ENCODE data around the gene SMG1.
"Not testable (repeated sequence)": the region's sequence is repeated elsewhere in the genome, so short reads cannot be mapped to it uniquely, and the experiment has no call there.

Gene SMG1

DNA sequence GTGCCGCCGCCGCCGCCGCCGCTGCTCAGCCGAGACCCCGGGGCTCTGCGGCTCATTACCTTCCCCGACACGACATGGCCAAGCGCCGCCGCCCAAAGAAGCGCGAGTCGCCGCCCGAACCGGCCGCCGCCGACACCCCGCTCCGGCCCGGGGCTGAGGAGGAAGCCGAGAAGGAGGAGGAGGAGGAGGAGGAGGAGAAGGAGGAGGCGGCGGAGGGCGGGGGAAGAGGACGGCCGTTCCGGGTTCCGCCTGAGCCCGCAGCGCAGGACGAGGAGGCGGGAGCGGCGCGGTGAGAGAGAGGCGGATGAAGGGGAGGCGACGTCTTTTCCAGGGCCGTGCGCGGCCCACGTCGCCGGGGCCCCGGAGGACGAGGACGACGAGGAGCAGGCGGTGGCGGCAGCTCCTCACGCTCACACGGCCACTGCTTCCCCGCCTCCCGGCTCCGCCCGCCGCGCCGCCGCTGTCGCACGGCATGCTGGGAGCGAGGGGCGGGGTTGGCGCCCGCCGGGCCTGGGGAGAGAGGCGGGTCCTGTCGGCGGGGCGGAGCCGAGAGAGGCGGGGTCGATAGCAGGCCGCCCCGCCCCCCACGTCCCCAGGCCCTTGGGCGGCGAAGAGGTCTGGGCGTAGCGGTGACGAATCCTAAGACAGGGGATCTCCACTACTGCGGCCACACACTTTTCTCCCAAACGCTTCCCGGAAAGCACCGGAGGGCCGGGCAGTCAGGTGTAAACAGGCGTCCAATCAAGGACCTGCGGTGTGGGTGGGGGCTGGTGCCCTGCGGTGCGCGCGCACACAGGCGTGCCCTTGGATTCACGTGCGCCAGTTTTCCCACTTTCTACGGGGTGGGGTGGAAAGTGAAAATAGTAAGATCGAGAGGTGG lies at the start of gene SMG1:
TSS of gene SMG1 (minus strand) at position 423 of the 880 bp plus-strand sequence. CDS start at position 56, 367 bp downstream.
- POLR2A ChIA-PET = interaction anchor here (0.6 to 1.9 kb wide), 5 partner anchors 125 to 1974 kb away, joined by 4 to 6 read pairs (median 5); partner anchors contain the start of genes ARL6IP1, COQ7, DCUN1D3 and LYRM1
- H3K4me1 ChIP-seq (ENCODE audit: control insufficient read depth, insufficient read depth, low read length); H3K36me3 ChIP-seq (ENCODE audit: control insufficient read depth in 2 of 2, insufficient read depth in 1 of 2, low read length in 2 of 2); H3K9me3 ChIP-seq (ENCODE audit: control insufficient read depth, insufficient read depth, low read depth, low read length): not testable (repeated sequence)
- CTCF ChIA-PET = interaction anchor here (0.7 kb wide), 1 partner anchor 17 kb away, joined by 3 read pairs; no protein-coding TSS in a partner anchor
- H3K4me3 ChIP-seq (ENCODE audit: low read depth, low read length) = peak within 1 kb of the TSS; percentile 73
- peak within 1 kb of the TSS; percentile 80 for H3K27ac ChIP-seq (ENCODE audit: extremely low read depth, low read depth, low read length)
- TF ChIP-seq ZIC2 (tag by site-specific recombination; IDR thresholded peaks at IDR 0.05) (0 out of 2 replicates have a peak, but pooled peaks have one; percentile 10), ZEB2 (tag by site-specific recombination; IDR thresholded peaks at IDR 0.05) (peak; percentile 77), KLF1 (tag by site-specific recombination; IDR thresholded peaks at IDR 0.05) (peak; percentile 54), ZSCAN30 (tag by site-specific recombination; IDR thresholded peaks at IDR 0.05) (0 out of 2 replicates have a peak, but pooled peaks have one; percentile 23), GLIS1 (tag by site-specific recombination; IDR thresholded peaks at IDR 0.05) (0 out of 2 replicates have a peak, but pooled peaks have one; percentile 12), KLF8 (tag by site-specific recombination; IDR thresholded peaks at IDR 0.05) (peak; percentile 62), SP3 (tag by site-specific recombination; IDR thresholded peaks at IDR 0.05) (peak; percentile 42), KLF10 (tag by site-specific recombination; IDR thresholded peaks at IDR 0.05) (peak; percentile 90), EGR2 (tag by site-specific recombination; IDR thresholded peaks at IDR 0.05; ENCODE audit: low read depth) (peak; percentile 49; the same call in 1 of the 2 replicates), SP2 (tag by site-specific recombination; IDR thresholded peaks at IDR 0.05) (peak; percentile 58), ZBTB20 (tag by site-specific recombination; IDR thresholded peaks at IDR 0.05) (peak; percentile 82), GLIS2 (tag by site-specific recombination; IDR thresholded peaks at IDR 0.05) (peak; percentile 50), ZXDB (tag by site-specific recombination; IDR thresholded peaks at IDR 0.05) (peak; percentile 76; the same call in 1 of the 2 replicates), IKZF3 (tag by site-specific recombination; IDR thresholded peaks at IDR 0.05) (peak; percentile 97), ZFHX2 (tag by site-specific recombination; conservative IDR thresholded peaks at IDR 0.05) (peak; percentile 25; the same call in 1 of the 2 replicates), PRDM1 (tag by site-specific recombination; IDR thresholded peaks at IDR 0.05) (peak; percentile 97), KLF7 (tag by site-specific recombination; IDR thresholded peaks at IDR 0.05; ENCODE audit: borderline replicate concordance) (peak; percentile 50; the same call in 1 of the 2 replicates), KLF9 (tag by site-specific recombination; IDR thresholded peaks at IDR 0.05; ENCODE audit: low read depth) (peak; percentile 43; the same call in 1 of the 2 replicates)
- TF ChIP-seq, protein P1, sequence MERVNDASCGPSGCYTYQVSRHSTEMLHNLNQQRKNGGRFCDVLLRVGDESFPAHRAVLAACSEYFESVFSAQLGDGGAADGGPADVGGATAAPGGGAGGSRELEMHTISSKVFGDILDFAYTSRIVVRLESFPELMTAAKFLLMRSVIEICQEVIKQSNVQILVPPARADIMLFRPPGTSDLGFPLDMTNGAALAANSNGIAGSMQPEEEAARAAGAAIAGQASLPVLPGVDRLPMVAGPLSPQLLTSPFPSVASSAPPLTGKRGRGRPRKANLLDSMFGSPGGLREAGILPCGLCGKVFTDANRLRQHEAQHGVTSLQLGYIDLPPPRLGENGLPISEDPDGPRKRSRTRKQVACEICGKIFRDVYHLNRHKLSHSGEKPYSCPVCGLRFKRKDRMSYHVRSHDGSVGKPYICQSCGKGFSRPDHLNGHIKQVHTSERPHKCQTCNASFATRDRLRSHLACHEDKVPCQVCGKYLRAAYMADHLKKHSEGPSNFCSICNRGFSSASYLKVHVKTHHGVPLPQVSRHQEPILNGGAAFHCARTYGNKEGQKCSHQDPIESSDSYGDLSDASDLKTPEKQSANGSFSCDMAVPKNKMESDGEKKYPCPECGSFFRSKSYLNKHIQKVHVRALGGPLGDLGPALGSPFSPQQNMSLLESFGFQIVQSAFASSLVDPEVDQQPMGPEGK (tag by site-specific recombination; IDR thresholded peaks at IDR 0.05) = peak; percentile 67; the same call in 1 of the 2 replicates
- TF ChIP-seq, protein P2, sequence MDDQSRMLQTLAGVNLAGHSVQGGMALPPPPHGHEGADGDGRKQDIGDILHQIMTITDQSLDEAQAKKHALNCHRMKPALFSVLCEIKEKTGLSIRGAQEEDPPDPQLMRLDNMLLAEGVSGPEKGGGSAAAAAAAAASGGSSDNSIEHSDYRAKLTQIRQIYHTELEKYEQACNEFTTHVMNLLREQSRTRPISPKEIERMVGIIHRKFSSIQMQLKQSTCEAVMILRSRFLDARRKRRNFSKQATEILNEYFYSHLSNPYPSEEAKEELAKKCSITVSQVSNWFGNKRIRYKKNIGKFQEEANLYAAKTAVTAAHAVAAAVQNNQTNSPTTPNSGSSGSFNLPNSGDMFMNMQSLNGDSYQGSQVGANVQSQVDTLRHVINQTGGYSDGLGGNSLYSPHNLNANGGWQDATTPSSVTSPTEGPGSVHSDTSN (CRISPR knock-in tag; IDR thresholded peaks at IDR 0.05) = peak; percentile 88; the same call in 1 of the 2 replicates
- TF ChIP-seq, protein P3, sequence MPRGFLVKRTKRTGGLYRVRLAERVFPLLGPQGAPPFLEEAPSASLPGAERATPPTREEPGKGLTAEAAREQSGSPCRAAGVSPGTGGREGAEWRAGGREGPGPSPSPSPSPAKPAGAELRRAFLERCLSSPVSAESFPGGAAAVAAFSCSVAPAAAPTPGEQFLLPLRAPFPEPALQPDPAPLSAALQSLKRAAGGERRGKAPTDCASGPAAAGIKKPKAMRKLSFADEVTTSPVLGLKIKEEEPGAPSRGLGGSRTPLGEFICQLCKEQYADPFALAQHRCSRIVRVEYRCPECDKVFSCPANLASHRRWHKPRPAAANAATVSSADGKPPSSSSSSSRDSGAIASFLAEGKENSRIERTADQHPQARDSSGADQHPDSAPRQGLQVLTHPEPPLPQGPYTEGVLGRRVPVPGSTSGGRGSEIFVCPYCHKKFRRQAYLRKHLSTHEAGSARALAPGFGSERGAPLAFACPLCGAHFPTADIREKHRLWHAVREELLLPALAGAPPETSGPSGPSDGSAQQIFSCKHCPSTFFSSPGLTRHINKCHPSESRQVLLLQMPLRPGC (tag by site-specific recombination; IDR thresholded peaks at IDR 0.05) = 0 out of 2 replicates have a peak, but pooled peaks have one; percentile 65
- TF ChIP-seq, protein P4, sequence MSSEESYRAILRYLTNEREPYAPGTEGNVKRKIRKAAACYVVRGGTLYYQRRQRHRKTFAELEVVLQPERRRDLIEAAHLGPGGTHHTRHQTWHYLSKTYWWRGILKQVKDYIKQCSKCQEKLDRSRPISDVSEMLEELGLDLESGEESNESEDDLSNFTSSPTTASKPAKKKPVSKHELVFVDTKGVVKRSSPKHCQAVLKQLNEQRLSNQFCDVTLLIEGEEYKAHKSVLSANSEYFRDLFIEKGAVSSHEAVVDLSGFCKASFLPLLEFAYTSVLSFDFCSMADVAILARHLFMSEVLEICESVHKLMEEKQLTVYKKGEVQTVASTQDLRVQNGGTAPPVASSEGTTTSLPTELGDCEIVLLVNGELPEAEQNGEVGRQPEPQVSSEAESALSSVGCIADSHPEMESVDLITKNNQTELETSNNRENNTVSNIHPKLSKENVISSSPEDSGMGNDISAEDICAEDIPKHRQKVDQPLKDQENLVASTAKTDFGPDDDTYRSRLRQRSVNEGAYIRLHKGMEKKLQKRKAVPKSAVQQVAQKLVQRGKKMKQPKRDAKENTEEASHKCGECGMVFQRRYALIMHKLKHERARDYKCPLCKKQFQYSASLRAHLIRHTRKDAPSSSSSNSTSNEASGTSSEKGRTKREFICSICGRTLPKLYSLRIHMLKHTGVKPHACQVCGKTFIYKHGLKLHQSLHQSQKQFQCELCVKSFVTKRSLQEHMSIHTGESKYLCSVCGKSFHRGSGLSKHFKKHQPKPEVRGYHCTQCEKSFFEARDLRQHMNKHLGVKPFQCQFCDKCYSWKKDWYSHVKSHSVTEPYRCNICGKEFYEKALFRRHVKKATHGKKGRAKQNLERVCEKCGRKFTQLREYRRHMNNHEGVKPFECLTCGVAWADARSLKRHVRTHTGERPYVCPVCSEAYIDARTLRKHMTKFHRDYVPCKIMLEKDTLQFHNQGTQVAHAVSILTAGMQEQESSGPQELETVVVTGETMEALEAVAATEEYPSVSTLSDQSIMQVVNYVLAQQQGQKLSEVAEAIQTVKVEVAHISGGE (tag by site-specific recombination; conservative IDR thresholded peaks at IDR 0.05; ENCODE audit: low read depth) = peak; percentile 27; the same call in 1 of the 2 replicates
- TF ChIP-seq, protein P5, sequence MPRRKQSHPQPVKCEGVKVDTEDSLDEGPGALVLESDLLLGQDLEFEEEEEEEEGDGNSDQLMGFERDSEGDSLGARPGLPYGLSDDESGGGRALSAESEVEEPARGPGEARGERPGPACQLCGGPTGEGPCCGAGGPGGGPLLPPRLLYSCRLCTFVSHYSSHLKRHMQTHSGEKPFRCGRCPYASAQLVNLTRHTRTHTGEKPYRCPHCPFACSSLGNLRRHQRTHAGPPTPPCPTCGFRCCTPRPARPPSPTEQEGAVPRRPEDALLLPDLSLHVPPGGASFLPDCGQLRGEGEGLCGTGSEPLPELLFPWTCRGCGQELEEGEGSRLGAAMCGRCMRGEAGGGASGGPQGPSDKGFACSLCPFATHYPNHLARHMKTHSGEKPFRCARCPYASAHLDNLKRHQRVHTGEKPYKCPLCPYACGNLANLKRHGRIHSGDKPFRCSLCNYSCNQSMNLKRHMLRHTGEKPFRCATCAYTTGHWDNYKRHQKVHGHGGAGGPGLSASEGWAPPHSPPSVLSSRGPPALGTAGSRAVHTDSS (tag by site-specific recombination; IDR thresholded peaks at IDR 0.05) = peak; percentile 73
- TF ChIP-seq, protein P6, sequence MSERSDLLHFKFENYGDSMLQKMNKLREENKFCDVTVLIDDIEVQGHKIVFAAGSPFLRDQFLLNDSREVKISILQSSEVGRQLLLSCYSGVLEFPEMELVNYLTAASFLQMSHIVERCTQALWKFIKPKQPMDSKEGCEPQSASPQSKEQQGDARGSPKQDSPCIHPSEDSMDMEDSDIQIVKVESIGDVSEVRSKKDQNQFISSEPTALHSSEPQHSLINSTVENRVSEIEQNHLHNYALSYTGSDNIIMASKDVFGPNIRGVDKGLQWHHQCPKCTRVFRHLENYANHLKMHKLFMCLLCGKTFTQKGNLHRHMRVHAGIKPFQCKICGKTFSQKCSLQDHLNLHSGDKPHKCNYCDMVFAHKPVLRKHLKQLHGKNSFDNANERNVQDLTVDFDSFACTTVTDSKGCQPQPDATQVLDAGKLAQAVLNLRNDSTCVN (tag by site-specific recombination; optimal IDR thresholded peaks at IDR 0.05) = peak; percentile 96

Measured in HEK293 (cell line).